B cell (primary cell): ENCODE measurements around the gene CLASP1.

Experiments
- EZH2 ChIP-seq: IDR thresholded peaks from 2 replicates; pipeline ENCODE4 v1.6.1; 2012; ENCODE audit warnings: borderline replicate concordance, low read depth, mild to moderate bottlenecking, moderate library complexity, low read length; ENCODE audit not compliant: insufficient read depth, poor library complexity, severe bottlenecking
- TF ChIP-seq, protein P1 (sequence below): fragments of 200-600 bp; IDR thresholded peaks from one replicate; pipeline ENCODE4 v1.8.0; 2022; ENCODE audit warnings: antibody characterized with exemption, mild to moderate bottlenecking

- TF ChIP-seq, protein P1, sequence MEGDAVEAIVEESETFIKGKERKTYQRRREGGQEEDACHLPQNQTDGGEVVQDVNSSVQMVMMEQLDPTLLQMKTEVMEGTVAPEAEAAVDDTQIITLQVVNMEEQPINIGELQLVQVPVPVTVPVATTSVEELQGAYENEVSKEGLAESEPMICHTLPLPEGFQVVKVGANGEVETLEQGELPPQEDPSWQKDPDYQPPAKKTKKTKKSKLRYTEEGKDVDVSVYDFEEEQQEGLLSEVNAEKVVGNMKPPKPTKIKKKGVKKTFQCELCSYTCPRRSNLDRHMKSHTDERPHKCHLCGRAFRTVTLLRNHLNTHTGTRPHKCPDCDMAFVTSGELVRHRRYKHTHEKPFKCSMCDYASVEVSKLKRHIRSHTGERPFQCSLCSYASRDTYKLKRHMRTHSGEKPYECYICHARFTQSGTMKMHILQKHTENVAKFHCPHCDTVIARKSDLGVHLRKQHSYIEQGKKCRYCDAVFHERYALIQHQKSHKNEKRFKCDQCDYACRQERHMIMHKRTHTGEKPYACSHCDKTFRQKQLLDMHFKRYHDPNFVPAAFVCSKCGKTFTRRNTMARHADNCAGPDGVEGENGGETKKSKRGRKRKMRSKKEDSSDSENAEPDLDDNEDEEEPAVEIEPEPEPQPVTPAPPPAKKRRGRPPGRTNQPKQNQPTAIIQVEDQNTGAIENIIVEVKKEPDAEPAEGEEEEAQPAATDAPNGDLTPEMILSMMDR = no peak
- TF ChIP-seq EZH2 = no peak
Observed at GRCh38 chr2:121498731-121499130, 150.5 kb downstream of the CLASP1 start.
